Sigmoid colon (tissue), 7 donors: ENCODE results near the gene TCAIM. TPM values are rescaled to one million over a fixed set of nuclear protein-coding genes. Genes with fewer than 3 reads are reported as not detected.

Experiments used
- DNase-seq: peaks from one replicate; pipeline ENCODE4 v3.0.0-alpha.2; 2019
- H3K27ac ChIP-seq, 4 donors: fragments of 200-600 bp; sonication (generic); one replicate each; pipeline ENCODE4 v1.5.1; 2016 to 2019; ENCODE audit warnings: mild to moderate bottlenecking in 1 of 4
- H3K27me3 ChIP-seq, 3 donors: fragments of 200-600 bp; sonication (generic); one replicate each; pipeline ENCODE4 v1.5.1; 2019; ENCODE audit warnings: mild to moderate bottlenecking in 1 of 3
- H3K36me3 ChIP-seq, 4 donors: fragments of 200-600 bp; sonication (generic); one replicate each; pipeline ENCODE4 v1.5.1; 2016 to 2019
- H3K4me1 ChIP-seq, 4 donors: fragments of 200-600 bp; sonication (generic); one replicate each; pipeline ENCODE4 v1.5.1; 2017 to 2019
- H3K4me3 ChIP-seq, 4 donors: fragments of 200-600 bp; sonication (generic); one replicate each; pipeline ENCODE4 v1.5.1; 2017 to 2019; ENCODE audit warnings: mild to moderate bottlenecking in 2 of 4, moderate library complexity in 1 of 4
- H3K9me3 ChIP-seq, 4 donors: fragments of 200-600 bp in 3 of 4; sonication (generic) in 3 of 4; one replicate each; pipeline versions ENCODE4 v1.5.1 to v1.6.1; 2013 to 2019
- CTCF ChIP-seq, 4 experiments: fragments of 450-650 bp in 3 of 4; fragments of 200-600 bp in 1 of 4; IDR thresholded peaks; one replicate each; pipeline ENCODE4 v1.5.1; 2016 to 2019; ENCODE audit warnings: antibody characterized with exemption in 4 of 4, mild to moderate bottlenecking in 3 of 4, moderate library complexity in 2 of 4
- EP300 ChIP-seq, 4 donors: sonication (generic); formaldehyde crosslinking; IDR thresholded peaks; one replicate each; pipeline ENCODE4 v1.6.1; 2017; ENCODE audit warnings: antibody characterized with exemption in 4 of 4
- POLR2A ChIP-seq, 2 donors: fragments of 450-650 bp; IDR thresholded peaks; one replicate each; pipeline ENCODE4 v1.6.1; 2016; ENCODE audit warnings: antibody characterized with exemption in 2 of 2, mild to moderate bottlenecking in 2 of 2, moderate library complexity in 2 of 2
- POLR2AphosphoS5 ChIP-seq, 4 donors: sonication (generic); formaldehyde crosslinking; IDR thresholded peaks; one replicate each; pipeline ENCODE4 v1.6.1; 2017; ENCODE audit warnings: antibody characterized with exemption in 4 of 4
- WGBS, 2 donors: extraction: QIAGEN DNeasy Blood & Tissue Kit; methylation state at CpG; one replicate each; pipeline ENCODE4 v1.1.7; 2013; 5-methylcytosine and 5-hydroxymethylcytosine counted together
- intact Hi-C: fragments of 100-400 bp; cut with DNase I; formaldehyde crosslinking; loops from one replicate; pipeline ENCODE4 v1.15.1; 2023
- polyA plus RNA-seq, 3 donors: library from polyadenylated mRNA; stranded (reverse); fragments of 200-250 nt; gene quantifications; one replicate each; pipeline ENCODE4 v1.2.3, GENCODE V29; 2013
- total RNA-seq, 4 donors: library from RNA; depleted of rRNA; stranded (reverse); fragments of >200 nt; gene quantifications; one replicate each; pipeline ENCODE4 v1.1.0, GENCODE V29; 2016
- donor health status: healthy with polysubstance abuse.
- donor health status: Bipolar disorder and iron deficiency.
- donor health status: healthy.

The TCAIM gene
- total and polyA plus RNA-seq, 7 donors = 12.6 to 39.3 (median 30.3) TPM

- Histone ChIP-seq H3K27me3 (peaks cover 0 to 3% (median under 1%) of the 10 kb centered on the region in 3 donors), H3K4me3 (no peak overlapping the region), H3K27ac (no peak overlapping the region), H3K4me1 (no peaks in the 10 kb centered on the region), H3K9me3 (no peaks in the 10 kb centered on the region), H3K36me3 (no peaks in the 10 kb centered on the region)
- TF ChIP-seq EP300 (IDR thresholded peaks at IDR 0.05) = no peak
- peak in 2 of 4 donors; percentile 13 to 32 for TF ChIP-seq POLR2AphosphoS5 (IDR thresholded peaks at IDR 0.05)
- peak; percentile 56 to 73 (median 66) for TF ChIP-seq CTCF (IDR thresholded peaks at IDR 0.05)
- no peak for TF ChIP-seq POLR2A (IDR thresholded peaks at IDR 0.05)
- intact Hi-C loops = loop anchor here (5.0 kb wide), 1 partner anchor 189 kb away; no protein-coding TSS in a partner anchor
- peak; percentile 80 for DNase-seq
- WGBS, 2 donors = 2 to 12% methylated on average over 4 of the region's 4 CpGs
Observed at GRCh38 chr3:44323341-44323955, 15.1 kb upstream of the TCAIM start.

- no peaks in the 10 kb centered on the region for H3K27me3 ChIP-seq
- H3K27ac ChIP-seq = no peak overlapping the region
- TF ChIP-seq CTCF (IDR thresholded peaks at IDR 0.05) (no peak), EP300 (IDR thresholded peaks at IDR 0.05) (no peak), POLR2AphosphoS5 (IDR thresholded peaks at IDR 0.05) (no peak), POLR2A (IDR thresholded peaks at IDR 0.05) (no peak)
- H3K4me3 ChIP-seq = no peak overlapping the region
- H3K9me3 ChIP-seq = no peaks in the 10 kb centered on the region
- no peak for DNase-seq
- intact Hi-C loops = loop anchor here (5.0 kb wide), 1 partner anchor 188 kb away; no protein-coding TSS in a partner anchor
- H3K36me3 ChIP-seq = no peaks in the 10 kb centered on the region
- H3K4me1 ChIP-seq = no peaks in the 10 kb centered on the region
Observed at GRCh38 chr3:44324584-44324983, 14.0 kb upstream of the TCAIM start.

- no peak for TF ChIP-seq EP300 (IDR thresholded peaks at IDR 0.05)
- no peak for TF ChIP-seq CTCF (IDR thresholded peaks at IDR 0.05)
- no peak for TF ChIP-seq POLR2A (IDR thresholded peaks at IDR 0.05)
- TF ChIP-seq POLR2AphosphoS5 (IDR thresholded peaks at IDR 0.05) = no peak
- intact Hi-C loops = no loop called here
- DNase-seq = no peak
- H3K4me3 ChIP-seq = no peak overlapping the region
- no peaks in the 10 kb centered on the region for H3K4me1 ChIP-seq
- H3K36me3 ChIP-seq = no peaks in the 10 kb centered on the region
- no peaks in the 10 kb centered on the region for H3K9me3 ChIP-seq
- no peak overlapping the region for H3K27ac ChIP-seq
- H3K27me3 ChIP-seq = no peaks in the 10 kb centered on the region
- 51 to 73% methylated on average over 2 of the region's 2 CpGs for WGBS, 2 donors
Observed at GRCh38 chr3:44326019-44326418, 12.5 kb upstream of the TCAIM start.

GRCh38 chr3:44326515-44326914 lies 12.1 kb upstream of the TCAIM start:
- DNase-seq = no peak
- H3K9me3 ChIP-seq = no peaks in the 10 kb centered on the region
- TF ChIP-seq EP300 (IDR thresholded peaks at IDR 0.05) (no peak), POLR2AphosphoS5 (IDR thresholded peaks at IDR 0.05) (no peak), POLR2A (IDR thresholded peaks at IDR 0.05) (no peak)
- no peaks in the 10 kb centered on the region for H3K4me1 ChIP-seq
- no peak overlapping the region for H3K4me3 ChIP-seq
- H3K36me3 ChIP-seq = no peaks in the 10 kb centered on the region
- intact Hi-C loops = no loop called here
- no peak overlapping the region for H3K27ac ChIP-seq
- WGBS, 2 donors = 84 to 86% methylated on average over 3 of the region's 3 CpGs
- no peaks in the 10 kb centered on the region for H3K27me3 ChIP-seq

GRCh38 chr3:44329946-44330345 lies 8.6 kb upstream of the TCAIM start:
- TF ChIP-seq POLR2A (IDR thresholded peaks at IDR 0.05) (no peak), EP300 (IDR thresholded peaks at IDR 0.05) (no peak), POLR2AphosphoS5 (IDR thresholded peaks at IDR 0.05) (no peak), CTCF (IDR thresholded peaks at IDR 0.05) (no peak)
- no peak overlapping the region for H3K27ac ChIP-seq
- DNase-seq = no peak
- H3K9me3 ChIP-seq = no peaks in the 10 kb centered on the region
- no peaks in the 10 kb centered on the region for H3K27me3 ChIP-seq
- H3K36me3 ChIP-seq = no peaks in the 10 kb centered on the region
- no peak overlapping the region for H3K4me3 ChIP-seq
- intact Hi-C loops = no loop called here
- no peaks in the 10 kb centered on the region for H3K4me1 ChIP-seq
